GM18526 (cell line): ENCODE data around the gene GABRB3.

Experiments used
- POLR2A ChIP-seq: IDR thresholded peaks from 3 replicates; pipeline ENCODE4 v1.6.1; 2011; ENCODE audit not compliant: insufficient read length; ENCODE audit errors: extremely low read depth

Gene GABRB3

DNA sequence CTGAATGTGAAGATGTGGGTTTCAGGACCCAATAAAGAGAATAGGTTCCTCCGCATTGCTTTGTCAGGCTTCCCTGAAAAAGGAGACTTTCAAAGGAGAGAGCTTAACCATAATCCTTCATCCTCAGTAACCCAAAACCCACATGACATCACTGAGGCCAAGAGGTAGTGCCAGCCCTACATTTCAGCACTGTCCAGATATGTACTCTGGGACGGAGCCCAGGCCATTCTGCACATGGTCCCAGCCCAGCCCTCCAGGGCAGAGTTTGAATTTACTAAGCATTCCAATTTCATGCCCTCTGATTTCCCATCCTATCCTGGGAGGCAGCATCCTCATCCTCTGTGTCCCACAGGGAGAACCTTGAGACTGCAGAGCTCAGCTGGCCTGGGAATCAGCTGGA, 210.5 kb downstream of the GABRB3 start:
- TF ChIP-seq POLR2A = no peak

DNA sequence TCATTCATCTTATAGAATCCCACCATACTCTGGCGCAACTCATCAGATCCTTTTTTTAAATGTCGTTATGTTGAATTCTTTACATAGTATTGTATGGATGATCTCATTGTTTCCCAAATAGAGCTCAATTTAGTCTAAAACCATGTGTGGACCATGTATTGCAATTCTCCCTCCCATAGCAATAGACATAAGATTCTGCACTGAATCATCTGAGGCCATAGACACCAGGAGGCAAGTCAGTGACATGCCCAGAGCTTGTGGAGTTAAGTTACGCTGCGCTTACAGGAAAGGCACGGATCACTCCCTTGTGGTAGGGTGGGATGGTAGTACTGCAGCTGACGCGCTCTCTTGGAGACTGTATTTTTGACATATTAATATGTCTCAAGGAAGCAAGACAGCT, 211.0 kb downstream of the GABRB3 start:
- no peak for TF ChIP-seq POLR2A

- no peak for TF ChIP-seq POLR2A
These were observed 211.7 kb downstream of the GABRB3 start for GRCh38 chr15:26561130-26561529.

DNA sequence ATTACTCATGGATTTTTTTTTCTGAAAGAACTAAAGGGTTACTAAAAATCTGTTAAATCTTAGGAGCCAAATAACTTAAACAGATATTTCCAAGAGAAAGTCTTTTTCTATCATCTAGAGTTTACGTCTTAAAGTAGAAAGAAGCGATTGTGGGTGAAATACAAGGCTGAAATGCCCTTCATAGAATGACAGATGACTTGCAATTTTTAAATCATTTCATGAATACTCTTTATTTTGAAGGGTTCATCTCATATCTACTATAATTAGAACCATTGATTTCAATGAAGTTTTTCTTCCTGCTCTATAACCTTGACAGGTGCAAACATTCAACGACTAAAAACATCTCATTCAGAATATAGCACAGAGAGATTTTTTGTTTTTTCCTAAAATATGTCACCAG, 217.0 kb downstream of the GABRB3 start:
- no peak for TF ChIP-seq POLR2A

GRCh38 chr15:26551473-26551872, 221.4 kb downstream of the GABRB3 start:
- no peak for TF ChIP-seq POLR2A

GRCh38 chr15:26550880-26551279, 222.0 kb downstream of the GABRB3 start:
- TF ChIP-seq POLR2A = no peak

GRCh38 chr15:26537663-26538062, 235.2 kb downstream of the GABRB3 start:
- TF ChIP-seq POLR2A = no peak

GRCh38 chr15:26531489-26531888, 241.4 kb downstream of the GABRB3 start:
- TF ChIP-seq POLR2A = no peak

DNA sequence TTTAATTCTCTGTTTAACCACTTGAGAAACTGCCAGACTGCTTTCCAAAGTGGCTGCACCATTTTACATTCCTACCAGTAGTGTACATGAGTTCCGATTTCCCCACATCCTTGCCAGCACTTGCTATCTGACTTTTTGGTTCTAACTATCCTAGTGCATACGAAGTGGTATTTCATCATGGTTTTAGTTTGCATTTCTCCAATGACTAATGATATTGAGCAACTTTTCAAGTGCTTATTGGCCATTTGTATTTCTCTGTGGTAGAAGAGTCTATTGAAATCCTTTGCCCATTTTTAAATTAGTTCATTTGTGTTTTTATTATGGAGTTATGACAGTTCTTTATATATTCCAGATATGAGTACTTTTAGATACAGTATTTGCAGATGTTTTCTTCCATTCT, 247.8 kb downstream of the GABRB3 start:
- no peak for TF ChIP-seq POLR2A

GRCh38 chr15:26521691-26522198, 251.1 kb downstream of the GABRB3 start:
- no peak for TF ChIP-seq POLR2A

DNA sequence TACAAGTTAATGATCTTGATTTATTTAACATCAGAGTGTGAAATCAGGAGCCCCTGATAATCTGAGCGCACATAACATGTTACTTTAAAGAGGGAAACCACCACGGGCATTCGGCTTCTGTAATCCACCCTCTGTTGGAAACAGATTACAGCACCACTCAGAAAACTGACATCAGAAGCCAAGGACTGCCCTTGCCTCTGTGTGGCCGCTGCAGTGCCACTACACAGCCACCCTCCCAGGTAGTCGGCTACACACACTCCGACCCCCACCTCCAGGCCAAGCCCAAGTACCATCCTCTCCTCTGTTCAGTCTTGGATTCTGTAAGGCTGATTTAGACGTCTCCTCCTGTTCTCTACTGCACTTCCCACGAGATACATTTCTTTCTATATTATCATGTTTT, 251.7 kb downstream of the GABRB3 start:
- TF ChIP-seq POLR2A = no peak

GRCh38 chr15:26518885-26519284, 254.0 kb downstream of the GABRB3 start:
- TF ChIP-seq POLR2A = no peak

GRCh38 chr15:26516102-26516980, 256.5 kb downstream of the GABRB3 start:
- no peak for TF ChIP-seq POLR2A

GRCh38 chr15:26504009-26504408, 268.9 kb downstream of the GABRB3 start:
- no peak for TF ChIP-seq POLR2A
